Upper lobe of left lung (tissue), 6 donors: ENCODE data around the gene DAPK1. TPM values are rescaled to one million over a fixed set of nuclear protein-coding genes. Genes with fewer than 3 reads are reported as not detected.

Experiments
- ATAC-seq, 2 donors: fragments of 200-7000 bp; cut with Tn5 transposase; one replicate each; pipeline ENCODE4 v1.9.1; 2022; ENCODE audit warnings: mild to moderate bottlenecking in 2 of 2, moderate library complexity in 2 of 2; ENCODE audit not compliant: low FRiP score in 2 of 2
- DNase-seq, 2 donors: peaks; one replicate each; pipeline ENCODE4 v3.0.0-alpha.2; 2019 to 2020
- H3K27ac ChIP-seq, 4 donors: fragments of 200-600 bp; sonication (generic); one replicate each; pipeline ENCODE4 v1.5.1; 2016 to 2019
- H3K27me3 ChIP-seq, 4 donors: fragments of 200-600 bp; sonication (generic); one replicate each; pipeline ENCODE4 v1.5.1; 2017 to 2019
- H3K36me3 ChIP-seq, 4 donors: fragments of 200-600 bp; sonication (generic); one replicate each; pipeline ENCODE4 v1.5.1; 2016 to 2019
- H3K4me1 ChIP-seq, 4 donors: fragments of 200-600 bp; sonication (generic); one replicate each; pipeline ENCODE4 v1.5.1; 2018 to 2019
- H3K4me3 ChIP-seq, 4 donors: fragments of 200-600 bp; sonication (generic); one replicate each; pipeline ENCODE4 v1.5.1; 2017 to 2019; ENCODE audit warnings: mild to moderate bottlenecking in 2 of 4, moderate library complexity in 1 of 4
- H3K9me3 ChIP-seq, 4 donors: fragments of 200-600 bp; sonication (generic); one replicate each; pipeline ENCODE4 v1.5.1; 2018 to 2019
- CTCF ChIP-seq, 6 experiments: fragments of 450-650 bp in 4 of 6; fragments of 200-600 bp in 2 of 6; sonication (generic) in 2 of 6; IDR thresholded peaks; one replicate each; pipeline ENCODE4 v1.5.1; 2016 to 2019; ENCODE audit warnings: antibody characterized with exemption in 6 of 6
- EP300 ChIP-seq, 4 donors: sonication (generic); formaldehyde crosslinking; IDR thresholded peaks; one replicate each; pipeline ENCODE4 v1.5.1; 2017; ENCODE audit warnings: antibody characterized with exemption in 4 of 4, control low read depth in 2 of 4
- POLR2A ChIP-seq, 4 donors: fragments of 450-650 bp; IDR thresholded peaks; one replicate each; pipeline ENCODE4 v1.5.1; 2016 to 2017; ENCODE audit warnings: antibody characterized with exemption in 4 of 4, mild to moderate bottlenecking in 2 of 4
- POLR2AphosphoS5 ChIP-seq, 2 donors: sonication (generic); formaldehyde crosslinking; IDR thresholded peaks; one replicate each; pipeline ENCODE4 v1.5.1; 2017; ENCODE audit warnings: antibody characterized with exemption in 2 of 2
- WGBS, 2 donors: methylation state at CpG; one replicate each; pipeline ENCODE4 v1.1.5; 2017 to 2018; 5-methylcytosine and 5-hydroxymethylcytosine counted together
- total RNA-seq, 6 donors: library from RNA; depleted of rRNA in 4 of 6; stranded (reverse); fragments of >200 nt in 4 of 6; gene quantifications; one replicate each; pipeline versions ENCODE4 v1.1.0 to v1.2.1, GENCODE V29; 2016 to 2021
- donor health status: DM: no; HTN: no; CAD: no; lungs with moderate emphysema.
- donor health status: DM: no; HTN: yes; CAD: no; lungs with severe emphysema.

The DAPK1 gene
- total RNA-seq, 6 donors from 2014 or later = 125 to 334 (median 213) TPM

- peak; percentile 33 to 68 for TF ChIP-seq POLR2AphosphoS5 (IDR thresholded peaks at IDR 0.05)
- TF ChIP-seq EP300 (IDR thresholded peaks at IDR 0.05) = peak in 1 of 4 donors; percentile 47
- no peak for TF ChIP-seq POLR2A (IDR thresholded peaks at IDR 0.05)
- Histone ChIP-seq H3K36me3 (no peaks in the 10 kb centered on the region), H3K27me3 (no peaks in the 10 kb centered on the region), H3K4me1 (peaks cover 0 to 17% (median 10%) of the 10 kb centered on the region in 4 donors), H3K27ac (peak overlapping the region in 3 of 4 donors; percentile 12 to 59 (median 41)), H3K9me3 (no peaks in the 10 kb centered on the region), H3K4me3 (no peak overlapping the region)
- DNase-seq (peak in 1 of 2 donors; percentile 66), ATAC-seq (peak in 1 of 2 donors; percentile 27)
- WGBS, 2 donors = 64 to 65% methylated on average over 2 of the region's 2 CpGs
Measured at GRCh38 chr9:87714819-87715218, 217.2 kb downstream of the DAPK1 start.

GRCh38 chr9:87716141-87716540 lies 218.5 kb downstream of the DAPK1 start:
- Histone ChIP-seq H3K4me3 (no peak overlapping the region), H3K27ac (no peak overlapping the region), H3K4me1 (peaks cover 0 to 17% (median 10%) of the 10 kb centered on the region in 4 donors), H3K9me3 (no peaks in the 10 kb centered on the region), H3K36me3 (no peaks in the 10 kb centered on the region), H3K27me3 (no peaks in the 10 kb centered on the region)
- DNase-seq (no peak), ATAC-seq (no peak)
- TF ChIP-seq POLR2AphosphoS5 (IDR thresholded peaks at IDR 0.05) = no peak
- TF ChIP-seq CTCF (IDR thresholded peaks at IDR 0.05) = no peak
- no peak for TF ChIP-seq EP300 (IDR thresholded peaks at IDR 0.05)
- TF ChIP-seq POLR2A (IDR thresholded peaks at IDR 0.05) = no peak
- 58 to 91% methylated on average over 2 of the region's 2 CpGs for WGBS, 2 donors

GRCh38 chr9:87717456-87717855 lies 219.8 kb downstream of the DAPK1 start:
- H3K36me3 ChIP-seq = no peaks in the 10 kb centered on the region
- no peaks in the 10 kb centered on the region for H3K27me3 ChIP-seq
- DNase-seq (no peak), ATAC-seq (no peak)
- no peak for TF ChIP-seq EP300 (IDR thresholded peaks at IDR 0.05)
- TF ChIP-seq POLR2A (IDR thresholded peaks at IDR 0.05) = no peak
- TF ChIP-seq POLR2AphosphoS5 (IDR thresholded peaks at IDR 0.05) = no peak
- no peak for TF ChIP-seq CTCF (IDR thresholded peaks at IDR 0.05)
- no peaks in the 10 kb centered on the region for H3K9me3 ChIP-seq
- H3K4me1 ChIP-seq = peaks cover 0 to 9% (median 4%) of the 10 kb centered on the region in 4 donors
- H3K4me3 ChIP-seq = no peak overlapping the region
- no peak overlapping the region for H3K27ac ChIP-seq
- WGBS, 2 donors = 84 to 91% methylated on average over 1 of the region's 1 CpG

- Histone ChIP-seq H3K4me3 (no peak overlapping the region), H3K9me3 (no peaks in the 10 kb centered on the region), H3K27me3 (no peaks in the 10 kb centered on the region), H3K27ac (no peak overlapping the region), H3K36me3 (no peaks in the 10 kb centered on the region), H3K4me1 (peaks cover 0 to 9% (median 4%) of the 10 kb centered on the region in 4 donors)
- ATAC-seq (no peak), DNase-seq (no peak)
- no peak for TF ChIP-seq POLR2A (IDR thresholded peaks at IDR 0.05)
- no peak for TF ChIP-seq POLR2AphosphoS5 (IDR thresholded peaks at IDR 0.05)
- TF ChIP-seq CTCF (IDR thresholded peaks at IDR 0.05) = no peak
- no peak for TF ChIP-seq EP300 (IDR thresholded peaks at IDR 0.05)
- WGBS, 2 donors = 93 to 96% methylated on average over 3 of the region's 3 CpGs
Measured at GRCh38 chr9:87718231-87718630, 220.6 kb downstream of the DAPK1 start.

GRCh38 chr9:87718852-87719612 lies 221.4 kb downstream of the DAPK1 start:
- Histone ChIP-seq H3K27ac (no peak overlapping the region), H3K27me3 (no peaks in the 10 kb centered on the region), H3K4me1 (peaks cover 0 to 9% (median 4%) of the 10 kb centered on the region in 4 donors), H3K36me3 (no peaks in the 10 kb centered on the region), H3K4me3 (no peak overlapping the region), H3K9me3 (no peaks in the 10 kb centered on the region)
- ATAC-seq = peak; percentile 9 to 28
- no peak for DNase-seq
- WGBS, 2 donors = 78% methylated on average over 6 of the region's 6 CpGs
- TF ChIP-seq CTCF (IDR thresholded peaks at IDR 0.05) (no peak), POLR2AphosphoS5 (IDR thresholded peaks at IDR 0.05) (no peak), EP300 (IDR thresholded peaks at IDR 0.05) (no peak), POLR2A (IDR thresholded peaks at IDR 0.05) (no peak)
